Spleen (tissue), 11 donors: Measurements from ENCODE around the gene OR13J1. TPM values are rescaled to one million over a fixed set of nuclear protein-coding genes. Genes with fewer than 3 reads are reported as not detected.

Source experiments
- DNase-seq: peaks from one replicate; pipeline ENCODE4 v3.0.0-alpha.2; 2020
- H3K27ac ChIP-seq, 8 donors: fragments of 200-600 bp; sonication (generic) in 7 of 8; 1 replicate in 4 of 8; 2 replicates in 4 of 8; pipeline versions ENCODE4 v1.5.0 to v1.8.0; 2016 to 2021; ENCODE audit warnings: inconsistent platforms in 4 of 8, mild to moderate bottlenecking in 4 of 8, moderate library complexity in 1 of 8
- H3K27me3 ChIP-seq, 7 donors: fragments of 200-600 bp; sonication (generic) in 6 of 7; replicated peaks in 1 of 7; 1 replicate in 4 of 7; 2 replicates in 3 of 7; pipeline versions ENCODE4 v1.5.0 to v1.8.0; 2016 to 2021; ENCODE audit warnings: inconsistent platforms in 3 of 7, mild to moderate bottlenecking in 1 of 7
- H3K36me3 ChIP-seq, 6 donors: fragments of 200-600 bp; sonication (generic) in 5 of 6; 1 replicate in 4 of 6; 2 replicates in 2 of 6; pipeline versions ENCODE4 v1.5.0 to v1.8.0; 2016 to 2021; ENCODE audit warnings: inconsistent platforms in 2 of 6
- H3K4me1 ChIP-seq, 6 donors: fragments of 200-600 bp; sonication (generic) in 5 of 6; 1 replicate in 3 of 6; 2 replicates in 3 of 6; pipeline versions ENCODE4 v1.5.0 to v1.8.0; 2016 to 2021; ENCODE audit warnings: inconsistent platforms in 3 of 6
- H3K4me3 ChIP-seq, 8 donors: fragments of 200-600 bp; sonication (generic) in 7 of 8; 1 replicate in 4 of 8; 2 replicates in 4 of 8; pipeline versions ENCODE4 v1.5.0 to v1.8.0; 2016 to 2021; ENCODE audit warnings: inconsistent platforms in 4 of 8, mild to moderate bottlenecking in 4 of 8, moderate library complexity in 2 of 8
- H3K9me3 ChIP-seq, 8 donors: fragments of 200-600 bp; sonication (generic) in 7 of 8; 1 replicate in 4 of 8; 2 replicates in 4 of 8; pipeline versions ENCODE4 v1.5.0 to v1.8.0; 2016 to 2021; ENCODE audit warnings: inconsistent platforms in 4 of 8
- CTCF ChIP-seq, 11 experiments: fragments of 200-600 bp in 7 of 11; fragments of 450-650 bp in 4 of 11; sonication (generic) in 4 of 11; IDR thresholded peaks in 8 of 11; conservative IDR thresholded peaks in 3 of 11; 1 replicate in 7 of 11; 2 replicates in 4 of 11; pipeline versions ENCODE4 v1.4.0 to v1.8.0; 2016 to 2021; ENCODE audit warnings: antibody characterized with exemption in 11 of 11, inconsistent platforms in 4 of 11, mild to moderate bottlenecking in 1 of 11
- POLR2A ChIP-seq, 3 donors: fragments of 450-650 bp; IDR thresholded peaks; one replicate each; pipeline ENCODE4 v1.5.1; 2017; ENCODE audit warnings: antibody characterized with exemption in 3 of 3, mild to moderate bottlenecking in 1 of 3
- POLR2AphosphoS5 ChIP-seq, 3 donors: sonication (generic); formaldehyde crosslinking; IDR thresholded peaks; one replicate each; pipeline ENCODE4 v1.5.1; 2017; ENCODE audit warnings: antibody characterized with exemption in 3 of 3
- WGBS, 5 donors: extraction: QIAGEN DNeasy Blood & Tissue Kit in 3 of 5; methylation state at CpG; one replicate each; pipeline versions ENCODE4 v1.1.5 to v1.1.7; 2013 to 2018; 5-methylcytosine and 5-hydroxymethylcytosine counted together
- intact Hi-C: fragments of 100-400 bp; cut with DNase I; formaldehyde crosslinking; loops from one replicate; pipeline ENCODE4 v1.15.0; 2023; ENCODE audit warnings: low total_unique reads
- polyA plus RNA-seq, 3 donors: library from polyadenylated mRNA; stranded (reverse); fragments of 200-250 nt; gene quantifications; one replicate each; pipeline ENCODE4 v1.2.1, GENCODE V29; 2013
- total RNA-seq, 7 donors: library from RNA; depleted of rRNA in 3 of 7; stranded (reverse); fragments of >200 nt in 3 of 7; fragmentation: NEBNext Ultra II Directional in 4 of 7; extraction: Animal tissue kit (Norgen Biotek cat#: 25700) in 4 of 7; gene quantifications; one replicate each; pipeline versions ENCODE4 v1.1.0 to v1.2.1, GENCODE V29; 2016 to 2021
- donor health status: healthy with polysubstance abuse.
- donor health status: DM: no; HTN: no; CAD: no; lungs with moderate emphysema.
- donor health status: DM: no; HTN: no; CAD: no.
- donor health status: Bipolar disorder and iron deficiency.
- donor health status: healthy.
- donor health status: DM: no; HTN: no; CAD: no.
- donor health status: DM: yes; HTN: yes; CAD: no.

OR13J1 gene
- total and polyA plus RNA-seq, 10 donors, result not detected

- no peak overlapping the region for H3K27ac ChIP-seq
- TF ChIP-seq CTCF (IDR thresholded peaks at IDR 0.05 in 8 of 11, conservative IDR thresholded peaks at IDR 0.05 in 3 of 11) (peak in 2 of 11 experiments; percentile 11 to 18), POLR2A (IDR thresholded peaks at IDR 0.05) (no peak), POLR2AphosphoS5 (IDR thresholded peaks at IDR 0.05) (peak in 1 of 3 donors; percentile 12)
- peaks cover 0 to 11% (median 0%) of the 10 kb centered on the region in 6 donors for H3K4me1 ChIP-seq
- 54 to 69% (median 62%) methylated on average over 13 to 16 of the region's 16 CpGs for WGBS, 5 donors
- H3K9me3 ChIP-seq, result no peaks in the 10 kb centered on the region
- no peak overlapping the region for H3K4me3 ChIP-seq
- no peak for DNase-seq
- peaks cover 0 to 43% (median 0%) of the 10 kb centered on the region in 7 donors for H3K27me3 ChIP-seq
- intact Hi-C loops, result no loop called here
- H3K36me3 ChIP-seq, result no peaks in the 10 kb centered on the region
Measured at GRCh38 chr9:35859310-35859989, 10.8 kb downstream of the OR13J1 start.

GRCh38 chr9:35858458-35858857 is 11.7 kb downstream of the OR13J1 start:
- H3K36me3 ChIP-seq, result no peaks in the 10 kb centered on the region
- H3K9me3 ChIP-seq, result no peaks in the 10 kb centered on the region
- no peak for TF ChIP-seq CTCF (IDR thresholded peaks at IDR 0.05 in 8 of 11, conservative IDR thresholded peaks at IDR 0.05 in 3 of 11)
- no peak for TF ChIP-seq POLR2A (IDR thresholded peaks at IDR 0.05)
- TF ChIP-seq POLR2AphosphoS5 (IDR thresholded peaks at IDR 0.05), result no peak
- WGBS, 5 donors, result 62 to 81% (median 78%) methylated on average over 5 of the region's 5 CpGs
- DNase-seq, result no peak
- H3K27me3 ChIP-seq, result peaks cover 0 to 43% (median 0%) of the 10 kb centered on the region in 7 donors
- no peak overlapping the region for H3K4me3 ChIP-seq
- no peak overlapping the region for H3K27ac ChIP-seq
- peaks cover 0 to 11% (median 0%) of the 10 kb centered on the region in 6 donors for H3K4me1 ChIP-seq
- intact Hi-C loops, result no loop called here

- H3K4me1 ChIP-seq, result peaks cover 0 to 11% (median 0%) of the 10 kb centered on the region in 6 donors
- H3K4me3 ChIP-seq, result no peak overlapping the region
- H3K27me3 ChIP-seq, result peaks cover 0 to 38% (median 0%) of the 10 kb centered on the region in 7 donors
- no peak overlapping the region for H3K27ac ChIP-seq
- no peak for DNase-seq
- intact Hi-C loops, result no loop called here
- TF ChIP-seq CTCF (IDR thresholded peaks at IDR 0.05 in 8 of 11, conservative IDR thresholded peaks at IDR 0.05 in 3 of 11) (no peak), POLR2AphosphoS5 (IDR thresholded peaks at IDR 0.05) (no peak), POLR2A (IDR thresholded peaks at IDR 0.05) (no peak)
- H3K36me3 ChIP-seq, result no peaks in the 10 kb centered on the region
- 82 to 96% (median 88%) methylated on average over 4 to 5 of the region's 5 CpGs for WGBS, 5 donors
- H3K9me3 ChIP-seq, result no peaks in the 10 kb centered on the region
Measured at GRCh38 chr9:35856882-35857281, 13.3 kb downstream of the OR13J1 start.

GRCh38 chr9:35856206-35856605 is 14.0 kb downstream of the OR13J1 start:
- DNase-seq, result no peak
- Histone ChIP-seq H3K9me3 (no peaks in the 10 kb centered on the region), H3K4me3 (no peak overlapping the region), H3K27ac (no peak overlapping the region), H3K36me3 (no peaks in the 10 kb centered on the region), H3K27me3 (peaks cover 0 to 32% (median 0%) of the 10 kb centered on the region in 7 donors), H3K4me1 (peaks cover 0 to 11% (median 0%) of the 10 kb centered on the region in 6 donors)
- 71 to 82% (median 76%) methylated on average over 3 of the region's 3 CpGs for WGBS, 5 donors
- TF ChIP-seq POLR2A (IDR thresholded peaks at IDR 0.05) (no peak), CTCF (IDR thresholded peaks at IDR 0.05 in 8 of 11, conservative IDR thresholded peaks at IDR 0.05 in 3 of 11) (no peak), POLR2AphosphoS5 (IDR thresholded peaks at IDR 0.05) (no peak)
- intact Hi-C loops, result no loop called here
